Measurements from ENCODE around the gene FMNL1. TPM values are rescaled to one million over a fixed set of nuclear protein-coding genes. Genes with fewer than 3 reads are reported as not detected.
"Not testable (repeated sequence)": the region's sequence is repeated elsewhere in the genome, so short reads cannot be mapped to it uniquely, and the experiment has no call there.

FMNL1 gene
- total and polyA plus RNA-seq, 8 donors = 4.5 to 34.5 (median 10.0) TPM

DNA sequence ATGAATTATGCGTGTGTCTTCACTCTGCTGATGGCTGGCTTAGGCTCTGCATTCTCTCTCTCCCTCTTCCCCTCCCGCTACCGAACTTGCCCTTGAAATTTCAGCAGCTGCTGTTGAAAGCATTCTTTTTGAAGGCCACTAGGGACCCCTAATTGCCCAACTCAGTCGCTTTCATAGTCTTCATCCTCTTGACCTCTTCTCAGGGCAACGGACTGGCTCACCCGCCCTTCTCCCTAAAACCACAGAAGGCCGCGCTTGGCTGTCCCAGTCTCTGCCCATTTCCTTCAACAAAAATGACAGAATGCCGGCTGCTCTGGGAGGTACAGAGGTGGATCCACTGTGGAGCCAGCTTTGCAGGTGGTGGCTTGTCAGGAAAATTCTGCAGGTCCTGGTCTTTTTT is 21.0 kb upstream of the FMNL1 start:
- H3K27ac ChIP-seq = no peak overlapping the region
- no peaks in the 10 kb centered on the region for H3K36me3 ChIP-seq
- no peaks in the 10 kb centered on the region for H3K27me3 ChIP-seq
- no peaks in the 10 kb centered on the region for H3K9me3 ChIP-seq
- 65 to 81% (median 74%) methylated on average over 9 of the region's 9 CpGs for WGBS, 5 donors
- no peak overlapping the region for H3K4me3 ChIP-seq
- H3K4me1 ChIP-seq = peaks cover 4 to 14% (median 10%) of the 10 kb centered on the region in 4 donors
- peak in 1 of 2 donors; percentile 13 for DNase-seq
- TF ChIP-seq, protein P1, sequence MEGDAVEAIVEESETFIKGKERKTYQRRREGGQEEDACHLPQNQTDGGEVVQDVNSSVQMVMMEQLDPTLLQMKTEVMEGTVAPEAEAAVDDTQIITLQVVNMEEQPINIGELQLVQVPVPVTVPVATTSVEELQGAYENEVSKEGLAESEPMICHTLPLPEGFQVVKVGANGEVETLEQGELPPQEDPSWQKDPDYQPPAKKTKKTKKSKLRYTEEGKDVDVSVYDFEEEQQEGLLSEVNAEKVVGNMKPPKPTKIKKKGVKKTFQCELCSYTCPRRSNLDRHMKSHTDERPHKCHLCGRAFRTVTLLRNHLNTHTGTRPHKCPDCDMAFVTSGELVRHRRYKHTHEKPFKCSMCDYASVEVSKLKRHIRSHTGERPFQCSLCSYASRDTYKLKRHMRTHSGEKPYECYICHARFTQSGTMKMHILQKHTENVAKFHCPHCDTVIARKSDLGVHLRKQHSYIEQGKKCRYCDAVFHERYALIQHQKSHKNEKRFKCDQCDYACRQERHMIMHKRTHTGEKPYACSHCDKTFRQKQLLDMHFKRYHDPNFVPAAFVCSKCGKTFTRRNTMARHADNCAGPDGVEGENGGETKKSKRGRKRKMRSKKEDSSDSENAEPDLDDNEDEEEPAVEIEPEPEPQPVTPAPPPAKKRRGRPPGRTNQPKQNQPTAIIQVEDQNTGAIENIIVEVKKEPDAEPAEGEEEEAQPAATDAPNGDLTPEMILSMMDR (IDR thresholded peaks at IDR 0.05) = no peak
- TF ChIP-seq POLR2AphosphoS5 (IDR thresholded peaks at IDR 0.05) (no peak), EP300 (IDR thresholded peaks at IDR 0.05) (no peak), POLR2A (IDR thresholded peaks at IDR 0.05) (no peak)
- intact Hi-C loops (cut with DNase I; ENCODE audit: low total_unique reads) = no loop called here

DNA sequence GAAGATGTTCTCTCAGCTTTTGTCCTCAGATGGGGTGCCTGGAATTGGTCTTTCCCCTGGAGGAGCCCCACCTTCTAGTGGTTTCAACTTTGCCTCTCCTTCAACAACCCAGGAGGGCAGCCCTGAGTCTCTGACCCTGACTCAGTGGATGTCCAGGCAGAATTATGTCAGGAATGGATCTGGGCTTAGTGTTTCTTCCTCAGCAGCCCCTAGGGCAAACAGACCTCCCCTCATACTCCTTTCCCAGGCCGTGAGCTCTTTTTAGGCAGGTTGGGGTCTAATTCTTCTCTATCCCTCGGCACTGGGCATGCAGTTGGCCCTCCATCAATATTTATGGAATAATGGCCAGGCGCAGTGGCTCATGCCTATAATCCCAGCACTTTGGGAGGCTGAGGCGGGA is 20.2 kb upstream of the FMNL1 start:
- H3K27ac ChIP-seq = peak overlapping the region in 1 of 5 donors; percentile 14
- no peaks in the 10 kb centered on the region for H3K27me3 ChIP-seq
- WGBS, 5 donors = 90 to 96% (median 94%) methylated on average over 4 of the region's 4 CpGs
- intact Hi-C loops (cut with DNase I; ENCODE audit: low total_unique reads) = no loop called here
- DNase-seq = no peak
- H3K36me3 ChIP-seq = no peaks in the 10 kb centered on the region
- TF ChIP-seq POLR2A (IDR thresholded peaks at IDR 0.05) = no peak
- TF ChIP-seq, protein P1 (IDR thresholded peaks at IDR 0.05) = no peak
- TF ChIP-seq POLR2AphosphoS5 (IDR thresholded peaks at IDR 0.05) = no peak
- TF ChIP-seq EP300 (IDR thresholded peaks at IDR 0.05) = no peak
- peaks cover 4 to 14% (median 10%) of the 10 kb centered on the region in 4 donors for H3K4me1 ChIP-seq
- H3K4me3 ChIP-seq = no peak overlapping the region
- H3K9me3 ChIP-seq = no peaks in the 10 kb centered on the region

DNA sequence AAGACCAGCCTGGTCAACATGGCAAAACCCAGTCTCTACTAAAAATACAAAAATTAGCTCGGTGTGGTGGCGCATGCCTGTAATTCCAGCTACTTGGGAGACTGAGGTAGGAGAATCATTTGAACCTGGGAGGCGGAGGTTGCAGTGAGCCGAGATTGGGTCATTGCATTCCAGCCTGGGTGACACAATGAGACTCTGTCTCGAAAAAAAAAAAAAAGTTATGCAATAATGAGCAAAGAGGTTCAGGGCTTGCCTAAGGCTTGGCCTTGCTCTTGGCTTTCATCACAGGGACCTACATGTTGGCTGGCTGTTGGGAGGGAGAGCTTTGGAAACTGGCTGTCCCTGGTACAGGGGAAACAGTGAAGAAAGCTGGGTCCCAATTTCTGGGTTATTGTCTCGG is 19.8 kb upstream of the FMNL1 start:
- H3K36me3 ChIP-seq; H3K4me3 ChIP-seq; H3K27me3 ChIP-seq; DNase-seq; intact Hi-C loops (cut with DNase I; ENCODE audit: low total_unique reads); H3K9me3 ChIP-seq: not testable (repeated sequence)
- WGBS, 5 donors = 69 to 91% (median 80%) methylated on average over 6 of the region's 6 CpGs
- Histone ChIP-seq H3K4me1 (peaks cover 4 to 14% (median 10%) of the 10 kb centered on the region in 4 donors), H3K27ac (peak overlapping the region in 1 of 5 donors; percentile 14)

DNA sequence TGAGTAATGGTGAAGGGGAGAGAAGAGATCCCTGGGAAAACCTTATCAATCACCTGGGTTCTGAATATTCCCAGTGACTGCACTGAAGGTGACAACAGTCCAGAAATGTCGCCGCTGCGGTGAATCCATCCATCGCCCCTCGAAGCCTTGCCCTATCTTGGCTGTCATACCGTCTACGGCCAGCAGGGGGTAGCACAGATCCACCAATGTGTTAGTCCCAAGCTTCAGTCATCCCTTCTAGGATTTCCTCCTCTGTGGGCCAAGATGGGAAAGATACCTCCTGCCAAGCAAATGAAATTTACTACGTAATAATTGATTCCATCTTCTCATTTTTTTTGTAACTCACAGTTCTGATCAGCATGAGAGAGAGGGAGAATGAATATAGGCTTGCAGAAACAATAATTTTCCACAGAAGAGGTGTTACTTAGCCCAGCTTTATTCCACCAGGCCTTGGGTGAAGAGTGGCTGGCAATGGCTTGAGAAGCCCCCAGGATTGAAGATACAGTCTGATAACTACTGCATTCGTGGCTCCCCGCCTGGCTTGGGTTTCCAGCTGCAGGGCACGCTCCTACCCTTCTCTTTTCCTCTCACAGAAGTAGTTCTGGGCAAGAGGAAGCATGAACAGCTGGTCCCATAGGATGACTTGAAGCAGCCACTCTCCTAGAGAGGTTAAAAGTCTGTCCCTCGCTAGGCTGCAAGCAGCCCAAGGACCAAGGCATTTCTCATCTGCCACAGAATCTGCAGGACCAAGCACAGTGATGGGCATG is 2.6 kb upstream of the FMNL1 start:
- peak; percentile 92 to 93 for DNase-seq
- Histone ChIP-seq H3K36me3 (no peaks in the 10 kb centered on the region), H3K27me3 (peaks cover 0 to 29% (median 10%) of the 10 kb centered on the region in 3 donors), H3K4me3 (no peak overlapping the region), H3K4me1 (peaks cover 14 to 40% (median 27%) of the 10 kb centered on the region in 4 donors), H3K27ac (no peak overlapping the region), H3K9me3 (no peaks in the 10 kb centered on the region)
- intact Hi-C loops (cut with DNase I; ENCODE audit: low total_unique reads) = no loop called here
- no peak for TF ChIP-seq POLR2A (IDR thresholded peaks at IDR 0.05)
- TF ChIP-seq, protein P1 (IDR thresholded peaks at IDR 0.05) = peak in 6 of 7 experiments; percentile 86 to 99 (median 96)
- no peak for TF ChIP-seq EP300 (IDR thresholded peaks at IDR 0.05)
- peak in 2 of 3 donors; percentile 14 to 78 for TF ChIP-seq POLR2AphosphoS5 (IDR thresholded peaks at IDR 0.05)
- WGBS, 5 donors = 9 to 12% (median 11%) methylated on average over 12 of the region's 12 CpGs

DNA sequence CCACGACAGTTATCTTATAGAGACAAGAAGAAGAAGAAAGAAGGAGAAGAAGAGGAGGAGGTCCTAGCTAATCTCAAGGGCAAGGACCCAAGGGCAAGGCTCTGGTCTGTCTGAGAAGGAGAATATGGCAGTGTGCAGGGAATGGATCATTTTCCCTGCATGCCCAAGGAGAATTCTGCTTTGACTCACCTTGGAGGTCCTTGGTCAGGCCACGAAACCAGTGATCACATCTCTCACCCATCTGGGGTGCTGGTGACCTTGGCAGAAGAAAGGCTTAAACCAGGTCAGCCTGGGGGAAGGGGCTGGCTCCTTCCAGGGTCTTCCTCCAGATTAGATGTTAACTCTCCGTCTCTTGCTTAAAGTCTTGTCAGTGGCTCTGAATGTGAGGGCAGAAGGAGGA is 1.6 kb upstream of the FMNL1 start:
- intact Hi-C loops (cut with DNase I; ENCODE audit: low total_unique reads) = loop anchor here (5.0 kb wide), 1 partner anchor 167 kb away; no protein-coding TSS in a partner anchor
- 74 to 90% (median 87%) methylated on average over 3 of the region's 3 CpGs for WGBS, 5 donors
- Histone ChIP-seq H3K36me3 (no peaks in the 10 kb centered on the region), H3K9me3 (no peaks in the 10 kb centered on the region), H3K27ac (no peak overlapping the region), H3K4me1 (peaks cover 14 to 40% (median 27%) of the 10 kb centered on the region in 4 donors), H3K27me3 (peaks cover 0 to 29% (median 10%) of the 10 kb centered on the region in 3 donors), H3K4me3 (peak overlapping the region in 1 of 4 donors; percentile 62)
- DNase-seq = no peak
- no peak for TF ChIP-seq EP300 (IDR thresholded peaks at IDR 0.05)
- TF ChIP-seq, protein P1 (IDR thresholded peaks at IDR 0.05) = no peak
- TF ChIP-seq POLR2AphosphoS5 (IDR thresholded peaks at IDR 0.05) = no peak
- no peak for TF ChIP-seq POLR2A (IDR thresholded peaks at IDR 0.05)

Data from stomach (tissue), 9 donors.